Panc1 (cell line): ENCODE data around the gene ELMOD3. TPM values are rescaled to one million over a fixed set of nuclear protein-coding genes. Genes with fewer than 3 reads are reported as not detected.
"Not testable (repeated sequence)": the region's sequence is repeated elsewhere in the genome, so short reads cannot be mapped to it uniquely, and the experiment has no call there.

Experiments used
- ATAC-seq: fragments of 200-7000 bp; cut with Tn5 transposase; 2 replicates; pipeline ENCODE4 v1.9.1; 2020; ENCODE audit warnings: mild to moderate bottlenecking, moderate library complexity
- BruUV-seq: library from RNA; stranded (reverse); fragments of 400-500 nt; replicated peaks from 2 replicates; lab custom pipeline; 2021; lab: Mats Ljungman, UMichigan
- CTCF ChIA-PET: fragments of 300-600 bp; sonication (Branson Sonifier 250); formaldehyde crosslinking; loops from one replicate; lab custom pipeline; 2022; ENCODE audit warnings: antibody characterized with exemption; lab: Charles Lee
- POLR2A ChIA-PET: fragments of 300-600 bp; sonication (Branson Sonifier 250); formaldehyde crosslinking; loops from one replicate; lab custom pipeline; 2022; ENCODE audit warnings: antibody characterized with exemption; lab: Charles Lee
- DNase-seq: peaks from one replicate; pipeline ENCODE4 v3.0.0-alpha.2; 2010; ENCODE audit warnings: low read depth, low spot score
- H3K27ac ChIP-seq: 2 replicates; pipeline ENCODE4 v1.5.1; 2011; ENCODE audit warnings: mild to moderate bottlenecking, low read length, inconsistent platforms
- H3K27me3 ChIP-seq: fragments of 200-500 bp; sonication (Bioruptor generic); 2 replicates; pipeline ENCODE4 v1.6.0; 2014; ENCODE audit warnings: low read length, inconsistent platforms; ENCODE audit not compliant: control insufficient read depth, insufficient read depth
- H3K36me3 ChIP-seq: fragments of 200-500 bp; sonication (Bioruptor generic); 2 replicates; pipeline ENCODE4 v1.5.1; 2014; ENCODE audit warnings: inconsistent platforms, mild to moderate bottlenecking, low read length, moderate library complexity; ENCODE audit not compliant: control insufficient read depth, insufficient read depth
- H3K4me1 ChIP-seq: 2 replicates; pipeline ENCODE4 v1.5.1; 2011; ENCODE audit warnings: inconsistent platforms, mild to moderate bottlenecking, low read length, moderate library complexity; ENCODE audit not compliant: control insufficient read depth, insufficient read depth
- H3K4me3 ChIP-seq, 2 experiments: 2 replicates each; pipeline ENCODE4 v1.5.1; 2011 to 2012; ENCODE audit warnings: low read depth in 2 of 2, low read length in 2 of 2, mild to moderate bottlenecking in 2 of 2, inconsistent platforms in 1 of 2, moderate library complexity in 1 of 2
- H3K9me3 ChIP-seq: fragments of 200-500 bp; sonication (Bioruptor generic); 2 replicates; pipeline ENCODE4 v1.5.1; 2014; ENCODE audit warnings: low read depth, mild to moderate bottlenecking, inconsistent platforms, low read length, moderate library complexity; ENCODE audit not compliant: control insufficient read depth, insufficient read depth
- CTCF ChIP-seq: fragments of 450-650 bp; IDR thresholded peaks from 2 replicates; pipeline ENCODE4 v1.5.1; 2017; ENCODE audit warnings: mild to moderate bottlenecking
- POLR2AphosphoS5 ChIP-seq: IDR thresholded peaks from 2 replicates; pipeline ENCODE4 v1.6.1; 2012; ENCODE audit warnings: mild to moderate bottlenecking, low read depth, low read length, moderate library complexity
- REST ChIP-seq, 2 experiments: IDR thresholded peaks; 2 replicates each; pipeline ENCODE4 v1.6.1; 2011 to 2012; ENCODE audit warnings: low read depth in 2 of 2, control low read depth in 1 of 2, low read length in 1 of 2, mild to moderate bottlenecking in 1 of 2, moderate library complexity in 1 of 2; ENCODE audit not compliant: insufficient read depth in 1 of 2
- SIN3A ChIP-seq: IDR thresholded peaks from 2 replicates; pipeline ENCODE4 v1.6.1; 2012; ENCODE audit warnings: low read depth, mild to moderate bottlenecking, low read length, moderate library complexity, borderline replicate concordance; ENCODE audit not compliant: insufficient read depth
- TCF7L2 ChIP-seq: IDR thresholded peaks from 2 replicates; pipeline ENCODE4 v1.6.1; 2011; ENCODE audit warnings: mild to moderate bottlenecking, low read depth, low read length, inconsistent platforms
- in situ Hi-C: cut with HindIII; loops from 2 replicates; pipeline ENCODE4 v1.10.0; 2016; ENCODE audit warnings: low sequenced_read_pairs, low pct_unique_long_range_greater_than_20kb
- intact Hi-C: fragments of 100-400 bp; cut with micrococcal nuclease; formaldehyde crosslinking; loops from one replicate; pipeline ENCODE4 v1.10.0; 2022; ENCODE audit not compliant: unreplicated experiment
- total RNA-seq: library from RNA; stranded (reverse); gene quantifications from one replicate; pipeline ENCODE4 v1.2.1, GENCODE V29; 2021; ENCODE audit not compliant: unreplicated experiment

ELMOD3 gene
- total RNA-seq, 1 experiment from 2014 or later: 14.8 TPM

- no peak overlapping the region for H3K4me3 ChIP-seq
- ChIA-PET POLR2A (no interaction called here), CTCF (no interaction called here)
- BruUV-seq: no TSS peak
- no peak for DNase-seq
- no peak overlapping the region for H3K27ac ChIP-seq
- H3K9me3 ChIP-seq: no peaks in the 10 kb centered on the region
- peaks cover 12% of the 10 kb centered on the region for H3K4me1 ChIP-seq
- TF ChIP-seq TCF7L2 (no peak), SIN3A (no peak), POLR2AphosphoS5 (no peak), REST (IDR thresholded peaks at IDR 0.05; ENCODE audit: insufficient read depth in 1 of 2, low read depth in 2 of 2, low read length in 1 of 2) (no peak), CTCF (no peak)
- intact Hi-C loops: no loop called here
- ATAC-seq: no peak
- no peaks in the 10 kb centered on the region for H3K27me3 ChIP-seq
- H3K36me3 ChIP-seq: peaks cover 5% of the 10 kb centered on the region
- in situ Hi-C loops: no loop called here
These were observed 25.4 kb upstream of the ELMOD3 start for GRCh38 chr2:85329181-85329651.

GRCh38 chr2:85329701-85330100 lies 24.9 kb upstream of the ELMOD3 start:
- intact Hi-C loops, H3K27ac ChIP-seq, H3K36me3 ChIP-seq, BruUV-seq, ATAC-seq, DNase-seq, H3K9me3 ChIP-seq, H3K4me3 ChIP-seq, in situ Hi-C loops, CTCF ChIA-PET, POLR2A ChIA-PET, H3K27me3 ChIP-seq: not testable (repeated sequence)
- H3K4me1 ChIP-seq: peaks cover 11% of the 10 kb centered on the region

- DNase-seq (no peak), ATAC-seq (no peak)
- Histone ChIP-seq H3K4me3 (no peak overlapping the region), H3K9me3 (no peaks in the 10 kb centered on the region), H3K27ac (no peak overlapping the region), H3K4me1 (no peaks in the 10 kb centered on the region), H3K36me3 (no peaks in the 10 kb centered on the region; the same call in 1 of the 2 replicates), H3K27me3 (no peaks in the 10 kb centered on the region)
- intact Hi-C loops (no loop called here), in situ Hi-C loops (no loop called here)
- ChIA-PET CTCF (no interaction called here), POLR2A (no interaction called here)
- TF ChIP-seq CTCF (no peak), POLR2AphosphoS5 (no peak), TCF7L2 (no peak), REST (IDR thresholded peaks at IDR 0.05; ENCODE audit: insufficient read depth in 1 of 2, low read depth in 2 of 2, low read length in 1 of 2) (no peak), SIN3A (no peak)
- BruUV-seq: no TSS peak
These were observed 23.5 kb upstream of the ELMOD3 start for GRCh38 chr2:85330839-85331636.
